ENCODE measurements around the gene PPFIBP1.
"Not testable (repeated sequence)": the region's sequence is repeated elsewhere in the genome, so short reads cannot be mapped to it uniquely, and the experiment has no call there.

The PPFIBP1 gene

GRCh38 chr12:27627853-27628469 is 104.0 kb downstream of the PPFIBP1 start:
- not testable (repeated sequence) for DNase-seq (ENCODE audit: low read depth)

DNA sequence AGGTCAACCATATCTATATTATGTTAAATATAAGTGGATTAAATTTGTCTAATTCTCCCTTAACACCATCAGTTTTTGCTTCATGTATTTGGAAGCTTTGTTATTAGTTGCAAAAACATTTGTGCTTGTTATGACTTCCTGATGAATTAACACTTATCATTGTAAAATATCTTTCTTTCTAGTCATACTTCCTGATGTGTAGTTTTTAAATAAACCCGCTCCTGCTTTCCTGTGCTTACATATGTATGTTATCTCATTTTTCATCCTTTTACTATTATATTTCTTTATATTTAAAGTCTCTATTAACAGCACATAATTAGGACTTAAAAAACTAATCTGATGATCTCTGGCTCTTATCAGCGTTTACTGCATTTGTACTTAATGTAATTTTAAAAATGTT is 106.2 kb downstream of the PPFIBP1 start:
- not testable (repeated sequence) for DNase-seq (ENCODE audit: low read depth)

DNA sequence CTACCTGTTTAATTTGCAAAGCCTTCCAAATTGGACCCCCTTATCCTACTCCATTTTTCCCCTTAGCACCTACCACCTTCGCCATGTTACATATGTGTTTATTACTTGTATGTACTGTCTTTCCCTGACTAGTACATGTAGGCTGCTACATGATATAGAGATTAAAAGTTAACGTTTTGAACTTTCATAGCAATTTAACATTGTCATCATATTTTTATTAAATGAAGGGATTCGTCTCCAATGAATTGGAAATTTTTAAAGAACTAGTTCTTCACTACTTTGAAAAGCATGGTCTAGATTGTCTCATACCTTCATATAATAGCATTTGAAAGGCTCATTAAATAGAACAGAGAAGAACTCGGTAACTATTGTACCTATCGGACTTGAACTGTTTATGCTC is 107.4 kb downstream of the PPFIBP1 start:
- no peak for DNase-seq (ENCODE audit: low read depth)

DNA sequence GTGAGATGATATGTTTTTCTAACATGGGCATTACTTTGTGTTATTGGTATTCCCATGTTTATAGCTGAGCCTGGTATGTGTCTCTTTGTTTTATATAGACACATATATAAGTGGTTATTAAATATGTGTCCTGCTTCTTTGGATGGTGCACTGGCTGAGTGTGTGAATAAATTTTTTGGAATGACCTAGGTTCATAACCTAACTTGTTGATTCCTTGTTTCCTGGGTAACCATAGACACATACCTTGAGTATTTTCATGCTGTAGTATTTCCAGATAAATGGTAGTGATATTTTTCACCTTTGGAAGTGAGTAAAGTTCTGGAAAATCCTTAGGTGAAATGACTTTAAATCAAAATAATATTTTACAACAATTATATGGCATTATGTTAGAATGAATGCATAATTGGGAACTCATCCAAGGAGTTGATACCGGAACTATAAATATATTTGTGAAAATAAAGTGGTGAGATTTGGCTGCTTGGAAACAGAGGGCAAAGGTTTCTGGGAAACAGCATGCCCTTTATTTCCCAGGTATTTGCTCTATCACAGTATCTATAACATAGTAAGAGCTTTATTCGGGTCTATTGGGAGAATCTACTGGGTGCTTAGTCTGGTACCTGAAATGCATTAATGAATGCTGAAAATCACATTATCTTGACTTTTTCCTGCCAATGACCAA is 107.9 kb downstream of the PPFIBP1 start:
- no peak for DNase-seq (ENCODE audit: low read depth)

DNA sequence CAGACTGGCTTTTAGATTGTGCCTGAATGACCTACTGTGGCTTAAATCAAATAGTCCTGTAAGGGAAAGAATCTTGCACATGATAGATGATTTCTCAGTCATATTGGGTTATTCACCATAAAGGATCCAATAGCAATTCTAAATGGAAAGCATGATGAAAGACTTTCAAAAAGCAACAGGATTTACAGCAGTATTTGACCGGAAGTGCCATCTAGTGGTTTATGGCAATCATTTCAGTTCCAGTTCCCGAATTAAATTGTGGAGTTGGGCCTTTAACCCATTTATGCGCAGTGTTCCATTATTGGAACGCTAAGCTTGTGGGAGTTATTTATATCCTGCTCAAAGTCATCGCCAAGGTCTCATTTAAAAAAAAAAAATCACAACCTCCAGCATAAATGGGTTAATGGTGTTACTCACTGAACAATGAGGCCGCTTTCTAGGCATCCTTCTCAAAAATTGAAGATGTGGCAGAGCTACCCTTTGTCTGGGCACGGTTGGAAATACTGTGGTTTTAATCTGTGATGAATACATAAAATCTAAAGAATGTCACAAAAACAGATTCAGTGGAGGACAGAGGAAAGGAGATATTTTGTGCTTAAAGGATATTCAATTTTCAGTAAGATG is 111.5 kb downstream of the PPFIBP1 start:
- DNase-seq (ENCODE audit: low read depth) = no peak

DNA sequence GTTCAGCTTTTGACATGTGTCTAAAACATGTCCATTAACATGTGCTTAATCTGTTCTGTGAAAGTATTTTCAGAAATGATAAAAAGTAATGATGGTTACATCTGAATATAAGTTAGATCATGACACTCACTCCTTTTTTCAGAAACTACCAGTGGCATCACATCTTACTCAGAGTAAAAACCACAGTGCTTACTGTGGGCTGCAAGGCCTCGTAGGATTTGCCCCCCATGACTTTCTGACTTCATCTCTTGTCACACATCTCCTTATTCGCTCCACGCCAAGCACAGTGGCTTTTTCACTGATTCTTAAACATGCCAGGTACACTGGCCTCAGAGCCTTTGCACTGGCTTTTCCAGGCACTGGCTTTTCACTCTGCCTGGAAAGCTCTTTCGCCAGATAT is 112.6 kb downstream of the PPFIBP1 start:
- not testable (repeated sequence) for DNase-seq (ENCODE audit: low read depth)

DNA sequence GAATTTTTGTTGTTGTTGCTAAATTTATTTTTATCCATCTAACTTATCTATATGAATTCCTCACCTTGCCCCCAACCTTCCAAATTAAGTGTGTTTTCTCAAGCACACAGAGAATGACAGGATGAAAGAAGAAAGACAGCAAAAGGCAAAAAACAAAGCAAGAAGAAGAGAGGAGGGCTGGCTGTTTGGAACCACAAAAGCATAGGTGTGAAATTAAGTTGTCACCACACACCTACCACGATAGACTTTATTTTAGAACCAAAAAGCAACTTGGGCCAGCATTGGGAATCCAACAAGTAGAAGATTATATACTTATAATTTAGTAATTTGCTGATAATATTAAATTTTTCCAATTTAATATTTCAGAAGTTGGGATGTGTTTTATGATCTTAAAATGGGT is 113.5 kb downstream of the PPFIBP1 start:
- DNase-seq (ENCODE audit: low read depth) = no peak

DNA sequence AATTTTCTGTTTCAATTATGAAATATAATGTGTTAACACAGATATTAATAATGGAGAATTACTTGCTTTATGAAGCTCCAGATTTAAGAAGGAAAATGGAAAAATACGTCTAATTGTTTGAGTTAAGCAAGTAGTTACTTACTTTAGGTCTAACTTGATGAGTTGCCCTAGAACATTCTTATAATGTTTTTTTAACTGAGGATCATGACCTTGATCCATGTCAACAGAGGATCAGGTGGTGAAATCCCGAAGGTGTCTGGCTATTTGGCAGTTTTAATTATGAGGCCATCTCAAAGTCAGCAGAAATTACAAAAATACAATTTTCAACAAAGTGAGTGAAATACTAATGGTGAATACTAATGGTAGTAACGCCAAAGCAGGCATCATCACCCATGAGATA is 115.3 kb downstream of the PPFIBP1 start:
- no peak for DNase-seq (ENCODE audit: low read depth)

- not testable (repeated sequence) for DNase-seq (ENCODE audit: low read depth)
Measured at GRCh38 chr12:27640566-27641200, 116.7 kb downstream of the PPFIBP1 start.

GRCh38 chr12:27642361-27642760 is 118.4 kb downstream of the PPFIBP1 start:
- not testable (repeated sequence) for DNase-seq (ENCODE audit: low read depth)

- DNase-seq (ENCODE audit: low read depth) = not testable (repeated sequence)
Measured at GRCh38 chr12:27642892-27643291, 118.9 kb downstream of the PPFIBP1 start.

- no peak for DNase-seq (ENCODE audit: low read depth)
Measured at GRCh38 chr12:27644158-27644845, 120.3 kb downstream of the PPFIBP1 start.

DNA sequence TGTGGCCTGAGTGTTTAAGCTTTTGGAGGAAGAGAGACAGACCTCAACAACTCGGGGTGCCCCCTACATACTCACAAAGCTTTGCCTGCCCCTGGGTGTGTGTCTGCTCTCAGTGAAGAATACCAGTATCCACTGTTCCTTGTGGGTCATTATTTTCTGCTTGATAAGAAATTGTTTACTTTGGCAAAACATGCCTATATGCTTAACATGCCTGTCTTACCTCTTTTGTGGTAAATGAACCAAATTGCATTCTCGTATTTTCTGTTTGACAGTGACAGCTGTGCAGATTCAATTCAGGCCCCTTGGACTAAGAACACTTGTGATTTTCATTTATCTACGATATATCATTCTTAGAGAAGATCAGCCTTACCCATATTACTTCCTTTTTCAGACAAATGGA is 121.7 kb downstream of the PPFIBP1 start:
- DNase-seq (ENCODE audit: low read depth) = no peak

DNA sequence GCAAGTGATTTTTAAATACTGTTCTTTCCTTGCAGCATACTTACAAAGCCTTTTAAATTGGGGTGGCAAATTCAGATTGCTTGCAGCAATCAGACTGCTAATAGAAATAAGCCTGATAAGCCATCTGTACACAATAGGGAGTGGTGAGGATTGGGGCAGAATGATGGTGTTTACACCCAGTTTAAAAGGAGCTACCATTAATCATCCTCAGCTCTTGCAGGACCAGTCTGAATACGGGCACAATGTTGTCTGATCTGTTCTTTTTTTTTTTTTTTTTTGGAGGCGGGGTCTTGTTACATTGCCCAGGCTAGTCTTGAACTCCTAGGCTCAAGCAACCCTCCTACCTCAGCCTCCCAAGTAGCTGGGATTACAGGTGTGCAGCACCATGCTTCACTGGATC is 122.1 kb downstream of the PPFIBP1 start:
- no peak for DNase-seq (ENCODE audit: low read depth)

- DNase-seq (ENCODE audit: low read depth) = no peak
Measured at GRCh38 chr12:27650011-27650410, 126.0 kb downstream of the PPFIBP1 start.

- DNase-seq (ENCODE audit: low read depth) = no peak
Measured at GRCh38 chr12:27651201-27651600, 127.2 kb downstream of the PPFIBP1 start.

- peak; percentile 1 for DNase-seq (ENCODE audit: low read depth)
Measured at GRCh38 chr12:27652174-27652763, 128.3 kb downstream of the PPFIBP1 start.

DNA sequence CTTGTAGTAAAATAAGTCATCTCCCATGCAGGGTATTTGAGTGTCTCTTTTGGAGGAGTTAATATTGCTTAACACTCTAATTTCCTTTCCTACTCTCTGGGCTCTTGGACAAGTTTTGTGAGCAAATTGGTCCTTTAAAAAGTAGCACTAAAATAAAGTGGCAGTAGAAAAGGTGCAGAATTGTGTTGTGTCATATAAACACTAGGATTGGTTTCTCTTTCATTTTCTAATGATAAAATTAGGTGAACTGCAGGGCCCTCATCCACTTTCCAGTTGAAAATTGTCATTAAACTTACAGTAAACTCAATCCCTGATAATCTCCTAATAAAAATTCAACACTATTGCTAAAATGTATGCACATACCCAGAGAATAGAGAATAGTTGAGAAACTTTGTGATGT is 129.7 kb downstream of the PPFIBP1 start:
- no peak for DNase-seq (ENCODE audit: low read depth)

DNA sequence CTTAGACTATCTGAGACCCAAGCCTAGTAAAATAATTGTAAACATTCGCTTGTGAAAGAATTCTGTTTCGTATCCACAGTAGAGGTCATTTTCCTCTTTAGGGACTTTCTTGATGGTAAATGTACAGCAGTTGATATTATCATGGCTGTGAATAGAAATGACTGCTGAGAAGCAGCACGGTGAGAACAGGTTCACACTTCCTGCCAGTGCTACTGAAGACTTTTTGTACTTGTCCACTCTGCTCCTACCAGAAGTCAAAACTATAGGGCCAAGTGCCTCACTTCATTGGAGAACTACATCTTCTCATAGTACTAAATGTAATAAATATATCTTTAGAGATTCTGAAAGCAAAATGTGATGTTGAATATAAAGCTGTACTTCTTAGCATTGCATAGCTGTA is 131.5 kb downstream of the PPFIBP1 start:
- not testable (repeated sequence) for DNase-seq (ENCODE audit: low read depth)

DNA sequence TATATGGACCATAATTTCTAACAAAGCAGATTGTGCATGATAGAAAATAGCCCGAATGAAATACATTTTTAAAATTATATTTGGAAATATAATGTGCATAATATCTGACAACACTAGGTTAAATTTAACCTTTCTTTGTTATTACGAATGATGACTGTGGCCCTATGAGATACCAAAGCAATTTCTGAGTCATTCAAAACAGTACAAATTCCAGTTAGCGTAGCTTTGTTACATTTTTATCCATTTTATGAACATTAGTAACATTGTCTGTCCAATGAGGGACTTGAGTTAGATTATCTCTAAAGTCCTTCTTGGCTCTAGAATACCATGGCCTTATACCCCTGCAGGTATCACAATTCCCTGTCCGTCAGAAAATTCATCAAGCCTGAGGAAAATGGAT is 133.3 kb downstream of the PPFIBP1 start:
- DNase-seq (ENCODE audit: low read depth) = no peak

GRCh38 chr12:27665704-27666103 is 141.7 kb downstream of the PPFIBP1 start:
- DNase-seq (ENCODE audit: low read depth) = no peak

- no peak for DNase-seq (ENCODE audit: low read depth)
Measured at GRCh38 chr12:27666510-27666909, 142.5 kb downstream of the PPFIBP1 start.
